MM.1S (cell line): ENCODE data around the gene RASA1.

Experiments
- EZH2phosphoT487 ChIP-seq: fragments of 300-600 bp; sonication (generic); IDR thresholded peaks from 2 replicates; pipeline ENCODE4 v1.6.1; 2018; ENCODE audit warnings: antibody characterized with exemption, low read length
- TF ChIP-seq, protein P1 (sequence below): fragments of 300-600 bp; sonication (generic); IDR thresholded peaks from 2 replicates; pipeline ENCODE4 v1.5.1; 2016; ENCODE audit warnings: antibody characterized with exemption, low read length, mixed read lengths

DNA sequence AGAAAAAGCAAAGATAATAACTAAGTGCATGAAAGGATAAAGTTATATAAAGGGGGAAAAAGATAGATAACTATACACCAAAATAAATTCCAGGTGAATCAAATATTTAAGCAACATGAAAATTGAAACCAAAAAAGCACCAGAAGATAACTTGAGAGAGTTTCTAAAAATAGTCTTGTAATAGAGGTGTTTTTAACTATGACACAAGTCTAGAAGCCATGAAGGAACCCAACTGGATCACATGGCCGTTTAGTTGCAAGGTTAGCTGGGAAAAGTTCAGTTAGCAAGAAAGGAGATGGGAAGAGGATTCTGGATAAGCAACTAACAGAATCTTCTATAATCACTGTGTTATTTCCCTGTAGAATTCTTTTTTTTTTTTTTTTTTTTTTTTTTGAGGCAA, 9.2 kb upstream of the RASA1 start:
- TF ChIP-seq EZH2phosphoT487 = no peak
- TF ChIP-seq, protein P1, sequence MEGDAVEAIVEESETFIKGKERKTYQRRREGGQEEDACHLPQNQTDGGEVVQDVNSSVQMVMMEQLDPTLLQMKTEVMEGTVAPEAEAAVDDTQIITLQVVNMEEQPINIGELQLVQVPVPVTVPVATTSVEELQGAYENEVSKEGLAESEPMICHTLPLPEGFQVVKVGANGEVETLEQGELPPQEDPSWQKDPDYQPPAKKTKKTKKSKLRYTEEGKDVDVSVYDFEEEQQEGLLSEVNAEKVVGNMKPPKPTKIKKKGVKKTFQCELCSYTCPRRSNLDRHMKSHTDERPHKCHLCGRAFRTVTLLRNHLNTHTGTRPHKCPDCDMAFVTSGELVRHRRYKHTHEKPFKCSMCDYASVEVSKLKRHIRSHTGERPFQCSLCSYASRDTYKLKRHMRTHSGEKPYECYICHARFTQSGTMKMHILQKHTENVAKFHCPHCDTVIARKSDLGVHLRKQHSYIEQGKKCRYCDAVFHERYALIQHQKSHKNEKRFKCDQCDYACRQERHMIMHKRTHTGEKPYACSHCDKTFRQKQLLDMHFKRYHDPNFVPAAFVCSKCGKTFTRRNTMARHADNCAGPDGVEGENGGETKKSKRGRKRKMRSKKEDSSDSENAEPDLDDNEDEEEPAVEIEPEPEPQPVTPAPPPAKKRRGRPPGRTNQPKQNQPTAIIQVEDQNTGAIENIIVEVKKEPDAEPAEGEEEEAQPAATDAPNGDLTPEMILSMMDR = no peak
